ENCODE data around the gene MYEOV.
A peak's percentile ranks its signal among the peaks of the same experiment; 100 is the strongest.

The MYEOV gene

DNA sequence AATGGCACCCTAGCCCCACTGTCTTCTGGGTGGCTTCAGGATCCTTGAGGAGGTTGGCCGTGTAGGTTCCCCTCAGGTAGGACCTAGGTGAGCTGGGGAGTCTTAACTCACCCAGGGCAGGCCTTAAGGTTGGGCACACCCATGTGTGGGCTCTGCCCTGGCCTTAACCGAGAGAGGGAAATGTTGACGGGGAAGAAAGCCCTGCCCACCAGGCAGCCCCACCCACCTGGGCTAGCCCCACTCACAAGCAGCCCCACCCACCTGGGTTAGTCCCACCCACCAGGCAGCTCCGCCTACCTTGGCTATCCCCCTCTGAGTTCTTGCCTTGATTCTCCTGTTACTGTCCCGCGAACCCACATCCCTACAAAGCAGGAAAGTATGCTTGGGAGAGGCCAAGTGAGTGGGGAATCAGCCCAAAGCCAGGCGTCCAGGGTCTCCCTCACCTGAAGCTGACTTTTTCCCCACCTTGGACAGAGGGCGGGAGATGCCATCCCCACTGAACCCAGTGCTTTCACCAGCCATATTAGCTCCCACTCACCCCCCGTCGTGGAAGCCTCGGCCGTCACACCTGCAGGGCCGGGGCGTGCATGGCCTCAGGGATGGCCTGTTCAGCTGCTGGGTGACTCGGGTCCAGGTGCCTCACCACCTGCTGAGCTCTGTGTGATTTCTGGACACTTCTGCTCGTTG lies at the start of gene MYEOV:
Gene MYEOV, plus strand, starts transcription at position 337 of the 687 bp plus-strand sequence. CDS start 1,200 bp downstream, outside the sequence.
- no peak for DNase-seq

DNA sequence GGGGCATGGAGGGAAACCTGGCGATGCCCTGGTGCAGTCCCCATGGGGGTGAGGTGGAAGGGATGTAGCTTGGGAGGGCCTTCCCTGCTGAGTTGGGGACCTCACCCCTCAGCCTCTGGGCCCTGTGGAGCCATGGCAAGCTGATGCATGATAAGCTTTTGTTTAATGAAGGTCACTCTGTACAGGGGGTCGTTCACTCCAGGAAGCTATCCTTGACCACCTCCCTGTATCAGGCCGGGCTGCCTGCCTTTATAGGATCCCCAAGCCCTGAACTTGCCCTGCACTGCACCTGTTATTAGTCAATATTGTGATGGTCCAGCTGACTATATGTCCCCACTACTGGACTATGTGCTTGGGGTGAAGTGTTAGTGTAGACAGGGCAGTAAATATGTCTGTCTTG lies 49.7 kb upstream of the MYEOV start:
- DNase-seq: no peak

DNA sequence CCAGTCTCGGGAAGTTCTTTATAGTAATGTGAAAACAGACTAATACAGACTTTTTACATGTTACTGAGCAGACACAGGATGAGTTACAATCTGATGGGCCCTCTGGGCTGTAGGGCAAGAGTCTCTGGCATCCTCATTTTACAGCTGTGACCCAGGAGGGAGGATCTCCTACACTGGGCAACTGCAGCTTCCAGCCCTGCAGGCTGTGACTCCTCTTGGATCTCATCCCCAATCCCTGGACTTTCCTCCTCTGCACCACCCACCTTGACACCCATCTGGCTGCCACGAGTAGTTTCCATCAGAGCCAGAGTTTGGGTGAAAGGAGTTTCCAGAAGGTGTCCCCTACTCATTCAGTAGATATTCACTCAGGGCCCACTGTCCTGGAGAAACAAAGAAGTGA lies 48.9 kb upstream of the MYEOV start:
- DNase-seq: no peak

DNA sequence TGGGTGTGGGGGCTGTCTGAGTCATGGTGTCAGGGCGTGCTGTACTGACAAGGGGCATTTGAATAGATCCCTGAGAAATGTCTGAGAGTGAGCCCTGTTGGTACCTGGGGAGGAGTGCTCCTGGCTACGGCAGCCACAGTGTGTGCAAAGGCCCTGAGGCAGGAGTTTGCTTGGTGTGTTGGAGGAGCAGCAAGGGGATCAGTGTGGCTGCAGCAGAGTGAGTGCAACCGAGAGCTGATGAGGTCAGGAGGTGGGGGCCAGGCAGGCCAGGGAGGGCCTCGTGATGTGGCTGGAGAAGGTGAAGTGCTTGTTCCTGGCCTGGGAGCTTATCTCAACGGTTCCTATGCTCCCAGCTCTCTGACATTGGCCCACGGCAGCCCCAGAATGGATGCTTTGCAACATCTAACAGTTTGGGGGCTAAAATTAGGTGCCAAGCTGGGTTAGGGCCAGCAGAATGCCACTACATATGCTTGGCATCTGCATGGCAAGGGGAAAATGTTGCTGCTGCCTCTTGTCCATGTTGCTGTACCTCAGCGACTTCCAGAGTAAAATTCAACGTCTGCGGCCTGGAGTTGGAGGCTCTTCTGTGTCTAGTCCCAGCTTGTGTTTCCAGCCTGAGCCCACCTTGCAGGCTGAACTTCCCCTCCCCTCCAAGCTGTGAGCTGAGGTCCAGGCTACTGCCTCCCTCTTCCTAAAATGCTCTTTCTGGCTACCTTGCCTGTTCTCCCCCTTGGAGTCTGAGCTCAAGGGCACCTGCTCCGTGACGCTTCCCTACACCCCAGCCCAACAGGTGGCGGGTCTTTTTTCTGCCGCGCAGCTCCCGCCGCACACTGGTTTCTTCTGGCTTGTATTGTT lies 48.2 kb upstream of the MYEOV start:
- DNase-seq: no peak

DNA sequence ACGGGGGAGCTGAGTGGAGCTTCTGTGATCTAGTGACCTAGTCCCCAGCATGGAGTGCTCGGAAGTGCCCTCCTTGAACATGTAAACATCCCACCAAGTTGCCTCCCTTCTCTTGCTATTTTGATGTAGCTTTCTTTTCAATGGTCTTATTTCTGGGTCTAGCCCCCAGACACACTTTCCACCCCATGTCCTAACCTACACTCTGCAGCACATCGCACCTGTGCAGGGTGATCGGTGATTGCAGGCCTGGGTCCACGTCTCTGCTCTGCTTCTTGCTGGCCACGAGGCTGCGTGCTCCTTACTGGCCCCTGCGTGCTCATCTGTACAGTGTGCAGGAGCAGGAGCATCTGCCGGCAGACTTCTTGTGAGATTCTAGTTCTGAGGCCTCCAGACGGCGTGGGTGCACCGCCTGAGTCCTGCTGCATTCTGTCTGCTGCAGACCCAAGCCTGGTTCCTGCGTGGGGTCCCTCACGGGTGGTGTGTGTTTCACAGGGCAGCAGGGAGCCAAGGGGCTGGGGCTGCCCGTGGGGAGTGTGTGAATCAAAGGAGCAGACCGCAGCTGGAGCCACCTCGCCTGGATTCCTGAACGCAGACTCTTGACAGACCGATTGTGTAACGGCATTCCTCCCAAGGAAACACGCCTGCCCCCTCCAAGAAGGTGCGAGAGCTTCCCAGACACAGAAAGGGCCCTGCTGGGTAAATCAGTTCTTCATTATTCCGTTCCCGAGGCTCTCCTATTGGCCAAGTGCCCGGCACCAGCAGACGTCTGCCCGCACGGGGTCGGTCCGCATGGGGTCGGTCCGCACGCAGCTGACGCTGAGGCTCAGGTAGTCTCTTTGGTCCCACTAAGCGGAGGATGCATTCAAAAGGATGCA lies 44.4 kb upstream of the MYEOV start:
- DNase-seq: peak; percentile 46

DNA sequence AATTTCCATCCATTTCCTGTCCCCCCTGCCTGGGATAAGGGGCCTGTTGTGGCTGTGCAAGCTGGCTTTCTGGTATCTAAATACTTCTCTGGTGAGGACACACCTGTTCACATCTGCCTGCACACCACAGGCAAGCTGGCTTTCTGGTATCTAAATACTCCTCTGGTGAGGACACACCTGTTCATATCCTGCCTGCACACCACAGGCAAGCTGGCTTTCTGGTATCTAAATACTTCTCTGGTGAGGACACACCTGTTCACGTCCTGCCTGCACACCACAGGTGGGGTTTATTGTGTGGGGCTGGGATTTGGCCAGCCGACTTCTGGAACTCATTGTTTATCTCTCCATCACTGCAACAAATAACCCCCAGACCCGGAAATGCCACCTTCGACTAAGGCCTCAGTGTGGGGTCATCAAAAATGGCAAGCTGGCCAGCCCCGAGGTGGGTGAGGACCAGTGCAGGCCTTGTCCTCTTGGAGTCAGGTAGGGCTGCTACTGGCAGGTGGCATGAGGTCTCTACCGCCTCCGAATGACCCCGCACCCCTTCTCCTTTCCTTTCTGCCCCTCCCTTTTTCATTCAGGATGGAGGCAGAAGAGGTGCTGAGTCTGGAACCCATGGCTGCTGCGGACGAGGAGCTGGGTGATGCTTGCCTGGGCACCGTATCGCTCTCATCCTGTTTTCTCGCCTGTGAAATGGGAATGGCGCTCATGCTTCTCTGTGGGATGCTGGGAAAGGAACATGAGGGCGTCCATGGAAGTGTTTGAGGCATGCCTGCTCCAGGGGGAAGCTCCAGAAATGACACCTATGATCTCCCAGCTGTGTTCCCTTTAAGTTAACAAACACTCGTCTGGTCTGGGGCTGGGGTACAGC lies 43.5 kb upstream of the MYEOV start:
- DNase-seq: no peak

DNA sequence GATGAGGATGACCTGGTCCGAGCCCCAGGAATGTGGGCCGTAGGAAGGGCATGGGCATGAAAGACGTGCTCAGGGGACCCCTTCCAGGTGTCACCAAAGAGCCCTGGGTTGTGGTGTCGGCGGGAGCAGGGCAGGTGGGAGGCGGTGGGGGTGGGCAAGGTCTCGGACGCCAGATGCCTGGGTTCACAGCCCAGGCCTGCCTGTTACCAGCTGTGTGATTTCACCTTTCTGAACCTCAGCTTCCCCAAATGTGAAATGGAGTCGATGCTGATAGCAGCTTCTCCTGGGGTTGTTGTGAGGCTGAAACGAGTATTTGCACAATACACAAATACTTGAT lies 42.9 kb upstream of the MYEOV start:
- no peak for DNase-seq

DNA sequence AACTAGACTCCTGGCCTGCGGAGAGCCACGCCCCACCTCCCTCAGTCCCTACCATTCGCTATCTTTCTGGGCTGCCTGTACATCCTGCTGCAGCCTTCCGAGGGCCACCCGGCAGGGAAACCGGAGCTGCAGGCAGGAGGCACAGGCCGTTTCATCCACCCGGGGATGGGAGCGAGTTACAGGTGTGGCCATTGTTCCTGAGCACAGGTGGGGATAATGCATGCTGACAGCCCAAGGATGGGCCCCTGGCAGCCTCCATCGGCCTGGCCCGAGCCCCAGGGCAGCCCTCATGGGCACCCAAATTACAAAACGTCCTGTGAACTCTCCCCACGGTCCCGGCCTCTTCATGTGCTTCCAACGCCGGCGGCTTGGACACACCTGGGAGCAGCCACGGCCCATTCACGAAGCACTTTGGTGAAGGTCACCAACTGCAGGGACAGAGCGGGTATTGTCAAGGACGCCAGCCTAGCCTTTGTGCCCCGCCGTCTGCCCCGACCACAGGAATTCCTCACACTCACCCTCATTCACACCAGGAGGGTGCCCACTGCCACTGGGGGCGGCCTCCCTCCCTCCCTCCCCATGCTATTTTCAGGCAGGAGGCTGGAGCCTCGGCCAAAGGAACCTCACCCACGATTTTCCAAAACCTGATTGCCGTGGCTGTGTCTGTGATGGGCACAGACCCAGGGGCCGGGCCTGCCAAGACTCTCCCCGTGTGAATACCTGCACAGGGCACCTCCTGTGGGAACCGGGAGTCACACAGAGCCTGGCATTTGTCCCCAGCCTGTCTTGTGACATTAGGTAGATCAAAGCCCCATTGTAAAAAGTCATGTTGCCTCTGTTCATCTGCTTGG lies 42.1 kb upstream of the MYEOV start:
- no peak for DNase-seq

DNA sequence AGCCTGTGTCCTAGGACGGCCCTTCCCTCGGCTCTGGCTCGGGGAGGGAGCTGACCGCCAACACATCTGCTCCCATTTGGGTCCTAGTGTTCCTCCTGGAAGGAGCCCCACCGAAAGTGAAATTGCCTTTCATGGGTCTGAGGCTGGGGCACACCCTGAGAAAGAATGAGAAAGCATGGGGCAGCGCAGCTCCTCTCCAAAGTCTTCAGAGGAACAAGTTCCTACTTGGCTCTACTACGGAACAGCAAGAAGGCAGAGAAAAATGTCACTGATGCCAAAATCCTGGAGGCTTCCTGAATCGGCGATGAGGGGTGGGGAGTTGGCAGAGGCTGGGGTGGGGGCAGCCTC lies 41.5 kb upstream of the MYEOV start:
- DNase-seq: no peak

DNA sequence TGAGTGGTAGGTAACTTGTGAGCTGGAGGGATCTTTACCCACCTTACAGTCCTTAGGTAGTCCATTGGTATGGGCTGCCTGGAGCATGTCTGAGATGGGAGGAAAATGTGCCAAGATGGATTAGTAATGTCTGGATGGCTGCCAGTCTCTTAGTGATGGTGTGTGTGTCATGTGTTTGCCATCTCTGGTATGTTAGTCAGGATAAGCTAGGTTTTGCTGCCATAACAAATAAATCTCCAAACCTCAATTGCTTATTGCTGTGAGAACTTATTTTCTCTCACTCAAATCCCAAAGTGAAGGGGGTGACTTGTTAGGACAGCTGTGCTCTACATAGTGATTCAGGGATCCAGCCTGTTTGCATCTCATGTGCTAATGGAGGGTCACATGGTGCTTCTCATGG lies 40.9 kb upstream of the MYEOV start:
- DNase-seq: no peak

DNA sequence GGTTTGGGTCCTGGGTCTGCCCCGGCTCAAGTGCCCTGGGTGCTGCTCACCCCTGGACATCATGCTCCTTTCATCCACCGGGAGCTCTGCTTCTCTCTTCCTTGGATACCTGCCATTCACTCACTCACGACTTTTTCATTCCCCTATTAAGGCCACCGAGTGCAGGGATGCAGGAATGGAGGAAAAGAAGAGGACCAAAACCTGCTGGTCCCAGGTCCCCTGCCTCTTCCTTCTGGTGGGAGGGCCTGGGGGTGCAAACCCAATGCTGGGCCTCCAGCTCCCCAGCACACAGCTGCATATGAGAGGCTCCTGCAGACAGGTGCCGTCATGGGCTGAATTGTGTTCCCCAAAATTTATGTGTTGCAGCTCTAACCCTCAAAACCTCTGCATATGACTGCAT lies 36.8 kb upstream of the MYEOV start:
- no peak for DNase-seq

DNA sequence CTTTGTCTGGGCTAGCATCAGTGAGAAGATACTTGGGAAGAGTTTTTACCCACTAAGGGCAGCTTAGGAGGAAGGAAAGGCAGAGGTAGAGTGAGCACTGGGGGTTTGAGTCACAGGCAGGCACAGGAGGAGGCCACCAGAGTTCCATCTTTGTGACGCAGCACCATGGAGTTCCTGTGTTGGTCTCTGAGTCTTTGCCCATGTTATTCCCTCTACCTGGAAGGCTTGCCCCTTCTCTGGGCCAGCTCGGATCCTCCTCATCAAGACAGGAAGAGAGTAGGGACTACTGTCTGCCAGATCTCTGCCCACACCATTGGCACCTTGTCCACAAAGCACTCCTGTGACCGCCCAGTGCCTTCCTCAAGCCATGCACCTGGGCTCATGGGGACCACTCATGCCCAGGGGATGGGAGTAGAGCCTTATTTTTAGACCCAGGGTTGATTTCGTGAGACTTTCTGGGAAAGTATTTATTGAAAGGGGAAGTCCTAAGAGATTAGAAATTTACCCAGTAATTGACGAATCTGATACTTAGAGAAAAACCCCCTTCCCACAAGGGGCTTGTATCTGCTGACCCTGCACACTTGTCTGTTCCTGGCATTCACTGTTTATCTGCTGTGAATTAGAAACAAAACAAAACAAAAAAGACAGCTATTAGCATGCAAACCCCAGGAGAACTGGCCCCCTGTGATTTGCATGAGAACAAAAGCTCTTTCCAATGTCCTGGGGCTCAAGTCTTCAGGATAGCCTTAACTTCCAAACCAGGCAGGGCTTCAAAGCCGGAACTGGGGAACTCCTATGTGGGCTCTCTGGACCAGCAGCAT lies 35.9 kb upstream of the MYEOV start:
- no peak for DNase-seq

DNA sequence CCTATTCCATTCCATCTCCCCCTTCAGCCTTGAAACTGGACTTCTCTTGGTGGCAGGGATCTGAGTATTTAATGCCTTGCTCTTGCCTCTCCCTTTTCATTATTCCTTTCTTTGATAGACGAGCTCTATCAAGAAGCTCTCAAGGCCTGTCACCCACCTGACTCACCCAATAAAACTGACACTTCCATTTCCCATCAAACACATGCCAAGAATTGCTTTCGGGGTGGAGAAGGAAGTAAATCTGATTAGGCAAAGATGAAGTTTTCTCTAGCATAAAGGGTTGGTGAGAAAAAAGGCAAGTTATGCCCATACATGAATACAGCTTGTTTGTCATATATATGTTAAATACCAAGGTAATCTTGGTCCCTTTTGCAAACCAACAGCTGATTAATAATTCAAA lies 34.9 kb upstream of the MYEOV start:
- no peak for DNase-seq

DNA sequence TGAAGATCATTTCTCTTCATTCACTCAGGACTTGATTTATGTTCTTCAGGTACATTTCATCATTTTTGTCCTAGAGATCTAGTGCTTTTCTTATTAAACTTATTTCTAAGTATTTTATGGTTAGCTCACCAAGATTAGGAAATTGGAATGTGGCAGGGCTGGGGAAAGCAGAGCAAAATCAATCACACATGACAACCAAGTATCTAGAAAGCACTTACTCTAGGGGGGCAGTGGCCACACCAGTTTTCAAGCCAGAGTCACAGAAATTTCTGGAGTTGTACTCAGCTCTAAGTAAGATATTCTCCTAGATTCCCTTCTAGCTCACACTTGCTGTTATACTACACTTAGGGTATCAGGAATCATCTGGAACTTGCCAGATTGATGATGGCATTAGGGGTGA lies 33.3 kb upstream of the MYEOV start:
- no peak for DNase-seq

DNA sequence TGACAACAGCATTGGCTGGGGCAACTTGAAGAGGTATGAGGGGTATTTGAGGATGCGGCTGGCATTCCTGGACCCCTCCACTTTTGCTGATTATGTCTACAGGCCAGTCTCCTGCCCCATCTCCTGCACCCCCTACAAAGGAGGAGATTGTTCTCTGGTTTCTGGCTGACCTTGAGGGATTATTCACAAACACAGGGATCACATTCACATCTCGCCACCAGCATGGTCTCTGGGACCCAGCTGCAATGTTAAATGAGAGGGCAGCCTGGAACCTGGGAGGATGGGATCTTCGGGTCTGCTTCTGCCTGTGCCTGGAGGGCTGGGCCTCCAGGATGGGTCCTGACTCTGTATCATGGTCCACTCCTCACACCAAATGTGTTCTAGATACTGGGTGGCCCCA lies 32.8 kb upstream of the MYEOV start:
- no peak for DNase-seq

DNA sequence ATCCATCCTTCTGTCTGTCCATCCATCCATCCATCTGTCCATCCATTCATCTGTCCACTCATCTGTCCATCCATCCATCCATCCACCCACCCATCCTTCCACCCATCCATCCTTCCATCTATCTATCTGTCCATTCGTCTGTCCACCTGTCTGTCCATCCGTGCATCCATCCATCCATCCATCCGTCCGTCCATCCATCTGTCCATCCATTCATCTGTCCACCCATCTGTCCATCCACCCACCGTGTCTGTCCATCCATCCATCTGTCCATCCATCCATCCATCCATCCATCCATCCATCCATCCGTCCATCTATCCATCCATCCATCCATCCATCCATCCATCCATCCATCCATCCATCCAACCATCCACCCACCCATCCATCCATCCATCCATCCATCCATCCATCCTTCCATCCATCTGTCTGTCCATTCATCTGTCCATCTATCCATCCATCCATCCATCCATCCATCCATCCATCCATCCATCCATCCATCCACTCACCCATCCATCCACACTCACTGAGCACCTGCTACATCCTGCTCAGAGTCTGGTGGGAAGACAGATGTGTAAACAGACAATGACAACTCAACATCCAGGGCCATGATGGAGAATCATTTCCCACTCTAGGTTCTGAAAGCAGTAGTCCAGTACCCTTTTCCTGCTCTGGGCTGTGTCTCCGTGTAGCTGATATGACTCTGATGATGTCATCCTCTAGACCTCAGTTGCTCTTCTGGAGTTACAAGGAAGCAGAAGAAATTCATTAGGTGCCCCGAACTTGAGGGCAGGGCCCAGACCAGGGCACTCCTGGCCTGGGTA lies 30.8 kb upstream of the MYEOV start:
- DNase-seq: no peak

DNA sequence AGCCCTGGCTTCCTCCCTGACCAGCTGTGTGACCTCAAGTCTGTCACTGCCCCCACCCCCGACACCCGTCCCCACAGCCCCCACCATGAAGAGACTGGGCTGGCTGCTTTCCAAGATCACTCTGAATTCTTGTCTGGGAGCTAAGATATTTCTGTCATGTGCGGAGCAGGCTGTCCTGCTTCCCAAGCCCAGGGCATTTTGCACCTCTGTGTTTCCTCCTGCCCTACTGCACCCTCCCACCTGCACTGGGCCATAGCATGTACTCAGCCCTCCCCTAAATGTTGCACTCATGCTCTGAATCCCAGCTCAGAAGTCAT lies 30.3 kb upstream of the MYEOV start:
- DNase-seq: no peak

DNA sequence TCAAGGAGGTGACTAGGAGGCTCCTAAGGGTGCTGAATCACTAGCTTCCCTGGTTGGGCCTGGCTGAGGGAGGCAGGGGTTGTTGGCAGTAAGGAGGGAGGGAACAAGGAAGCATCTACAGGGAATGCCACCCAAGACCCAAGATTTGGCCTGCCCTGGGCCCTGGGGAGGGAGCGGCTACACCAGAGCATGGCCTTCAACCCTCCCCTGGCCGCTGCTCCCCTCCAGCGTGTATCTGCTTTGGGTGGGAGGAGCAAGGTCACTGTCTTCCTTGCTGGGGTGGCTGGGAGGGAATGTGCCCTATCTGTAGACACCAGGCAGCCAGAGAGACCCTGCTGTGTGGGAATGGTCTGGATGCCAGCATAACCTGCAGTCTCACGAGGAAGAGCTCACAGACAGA lies 29.5 kb upstream of the MYEOV start:
- DNase-seq: no peak

DNA sequence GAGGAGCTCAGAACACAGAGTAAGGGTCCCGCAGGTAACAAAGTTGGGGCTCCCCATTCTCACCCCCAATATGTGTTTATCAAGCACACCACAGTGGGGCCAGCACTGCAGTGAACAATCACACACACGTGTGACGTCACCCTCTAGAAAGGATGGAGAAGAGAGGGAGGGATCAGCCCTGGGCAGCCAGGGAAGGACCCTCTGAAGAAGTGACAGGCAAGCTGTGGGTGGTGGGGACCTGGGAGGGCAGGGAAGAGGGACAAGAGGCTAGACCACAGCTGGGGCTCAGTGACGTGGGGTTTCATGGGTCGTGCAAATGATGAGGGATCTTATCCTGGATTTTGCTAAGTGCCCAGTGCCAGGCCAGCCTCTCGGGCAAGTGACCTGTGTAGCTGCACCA lies 28.7 kb upstream of the MYEOV start:
- DNase-seq: no peak

DNA sequence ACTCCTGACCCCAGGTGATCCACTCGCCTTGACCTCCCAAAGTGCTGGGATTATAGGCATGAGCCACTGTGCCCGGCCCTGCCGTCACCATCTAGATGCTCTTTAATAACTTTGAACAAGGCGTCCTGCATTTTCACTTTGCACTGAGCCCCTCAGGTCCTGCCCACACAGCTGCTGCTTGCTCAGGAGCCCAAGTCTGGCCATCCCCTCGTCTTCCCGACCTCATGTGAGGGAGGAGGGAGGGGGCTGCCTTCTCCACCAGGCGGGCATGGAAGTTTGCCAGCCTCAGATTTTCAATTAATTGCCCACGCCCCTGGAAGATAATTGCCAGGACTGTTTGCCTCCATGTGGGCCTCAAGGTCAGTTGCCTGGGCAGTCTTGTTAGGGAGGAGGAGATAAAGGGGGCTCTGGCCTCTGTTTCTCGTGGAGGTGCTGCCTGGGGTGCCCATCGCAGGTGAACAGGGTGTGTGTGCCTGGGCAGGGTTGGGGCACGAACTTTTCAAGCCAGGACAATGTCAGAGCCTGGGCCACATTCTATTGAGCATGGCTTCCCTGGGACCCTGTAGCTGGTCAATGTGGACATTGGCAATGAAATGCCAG lies 27.9 kb upstream of the MYEOV start:
- no peak for DNase-seq
